ENCODE data around the gene AATK. TPM values are rescaled to one million over a fixed set of nuclear protein-coding genes. Genes with fewer than 3 reads are reported as not detected.

AATK gene
- total RNA-seq, 1 experiment from 2014 or later, result 0.16 TPM

DNA sequence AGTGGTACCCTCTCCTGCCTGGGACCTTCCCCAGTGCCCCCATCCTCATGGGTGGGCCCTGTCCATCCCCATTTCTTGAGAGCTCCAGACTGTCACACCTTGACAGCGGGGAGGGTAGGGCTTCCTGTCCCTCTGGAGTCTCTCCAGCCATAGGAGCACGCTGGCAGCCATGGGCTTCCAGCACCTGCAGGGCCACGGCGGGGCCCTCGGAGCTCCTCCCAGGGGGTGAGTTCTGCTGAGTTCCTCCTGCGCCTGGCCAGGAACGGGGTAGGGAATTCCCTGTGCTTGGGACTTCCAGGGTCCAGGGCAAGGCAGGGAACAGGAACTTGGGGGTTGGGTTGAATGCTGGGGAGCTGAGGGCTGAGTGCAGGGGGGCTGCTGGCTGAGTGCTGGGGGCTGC lies 23.0 kb upstream of the AATK start:
- H3K27me3 ChIP-seq, result no peaks in the 10 kb centered on the region
- H3K36me3 ChIP-seq, result no peaks in the 10 kb centered on the region; the same call in 1 of the 2 replicates
- peak; percentile 0 for DNase-seq
- H3K9me3 ChIP-seq, result no peaks in the 10 kb centered on the region
- H3K4me3 ChIP-seq, result no peak overlapping the region

DNA sequence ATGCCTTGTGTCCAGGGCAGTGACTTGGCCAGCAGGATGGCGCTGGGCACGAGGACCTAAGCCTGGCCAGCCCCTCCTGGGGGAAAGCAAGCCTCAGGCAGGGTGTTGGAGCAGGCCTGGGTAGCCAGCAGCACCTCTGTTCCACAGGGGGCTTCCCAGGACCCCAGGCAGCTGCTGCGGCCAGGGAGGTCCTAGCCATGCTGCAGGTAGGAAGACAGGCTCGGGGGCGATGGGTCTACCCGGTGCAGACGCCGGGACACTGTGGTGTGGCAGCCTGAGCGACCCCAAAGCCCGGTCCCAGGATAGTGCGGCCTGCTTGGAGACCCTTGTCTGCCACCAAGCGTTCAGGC lies 22.4 kb upstream of the AATK start:
- no peaks in the 10 kb centered on the region for H3K27me3 ChIP-seq
- DNase-seq, result no peak
- no peaks in the 10 kb centered on the region for H3K9me3 ChIP-seq
- no peak overlapping the region for H3K4me3 ChIP-seq
- no peaks in the 10 kb centered on the region; the same call in 1 of the 2 replicates for H3K36me3 ChIP-seq

DNA sequence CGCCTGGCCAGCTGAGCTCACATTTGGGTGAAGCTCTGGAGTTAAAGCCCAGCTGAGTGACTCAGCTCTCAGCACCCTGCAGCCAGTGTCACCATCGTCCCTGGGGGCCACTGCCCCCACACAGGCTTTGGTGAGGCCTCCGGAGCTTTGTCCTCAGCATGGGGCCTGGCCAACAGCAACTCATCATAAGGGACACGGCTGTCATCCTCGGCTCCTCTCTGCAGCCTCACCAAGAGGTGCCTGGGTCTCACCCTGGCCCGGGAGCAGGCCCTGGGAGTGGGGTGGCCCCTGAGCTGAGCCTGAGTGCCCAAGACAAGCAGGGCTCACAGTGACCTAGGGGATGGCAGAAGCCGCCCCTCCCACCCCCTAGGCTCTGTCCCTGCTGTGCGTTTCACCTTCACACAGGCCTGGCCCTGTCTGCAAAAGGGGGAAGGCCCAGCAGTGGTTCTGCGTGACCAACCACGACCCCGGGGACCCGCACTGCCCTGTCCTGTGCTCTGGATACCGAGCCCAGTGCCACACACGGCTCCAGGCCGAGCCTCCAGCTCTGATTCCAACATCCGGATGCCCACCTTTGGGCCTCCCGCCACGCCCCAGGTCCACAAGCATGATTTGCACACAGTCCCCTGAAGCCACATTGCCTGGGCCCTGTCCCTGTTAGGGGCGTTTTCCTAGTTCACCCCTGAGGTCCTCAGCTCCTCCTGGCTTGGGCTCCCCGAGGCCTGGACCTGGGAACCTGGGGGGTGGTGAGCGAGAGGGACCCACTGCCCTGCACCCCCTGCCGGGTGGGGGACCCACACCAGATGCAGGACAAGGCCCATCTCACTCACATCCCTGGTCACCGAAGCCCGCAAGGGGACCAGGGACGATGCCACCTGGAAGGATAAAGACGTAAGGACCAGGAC lies 21.8 kb upstream of the AATK start:
- DNase-seq, result no peak
- H3K9me3 ChIP-seq, result no peaks in the 10 kb centered on the region
- no peaks in the 10 kb centered on the region for H3K27me3 ChIP-seq
- no peaks in the 10 kb centered on the region for H3K36me3 ChIP-seq
- H3K4me3 ChIP-seq, result no peak overlapping the region

DNA sequence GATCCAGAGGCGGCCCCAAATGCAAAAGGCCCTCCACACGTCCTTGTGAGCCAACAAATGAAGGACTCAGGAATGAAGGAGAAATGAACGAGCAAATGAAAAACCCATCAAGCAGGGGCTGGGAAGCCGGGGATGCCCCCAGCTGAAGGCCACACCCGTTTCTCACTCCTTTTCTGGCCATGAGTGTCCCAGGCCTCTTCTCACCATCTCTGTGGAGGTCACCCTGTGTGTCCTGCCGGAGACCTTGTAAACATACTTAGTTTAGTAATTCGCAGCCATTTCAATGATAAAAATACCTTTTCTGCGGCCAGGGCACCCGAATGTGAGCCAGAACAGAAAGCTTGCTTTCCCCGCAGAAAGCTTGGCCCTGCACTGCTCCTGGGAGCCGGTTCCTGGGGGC lies 21.1 kb upstream of the AATK start:
- H3K4me3 ChIP-seq, result no peak overlapping the region

DNA sequence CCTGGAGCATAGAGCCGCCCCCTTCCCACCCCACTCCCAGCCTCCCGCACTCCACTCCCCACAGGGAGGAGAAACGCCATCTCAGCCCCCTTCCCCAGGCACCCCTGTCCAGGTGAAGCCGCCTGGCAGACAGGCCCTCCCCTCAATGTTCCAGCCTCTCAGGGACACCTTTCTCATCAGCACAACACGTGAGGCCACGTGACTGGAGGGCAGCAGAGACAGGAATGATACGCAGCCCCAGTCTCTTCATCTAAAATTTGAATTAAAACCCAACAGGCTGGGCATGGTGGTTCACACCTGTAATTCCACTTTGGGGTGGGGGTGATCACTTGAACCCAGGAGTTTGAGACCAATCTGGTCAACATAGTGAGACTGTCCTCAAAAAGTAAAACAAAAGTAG lies 20.2 kb upstream of the AATK start:
- no peak overlapping the region for H3K4me3 ChIP-seq
- H3K27me3 ChIP-seq, result no peaks in the 10 kb centered on the region
- H3K9me3 ChIP-seq, result no peaks in the 10 kb centered on the region
- no peak for DNase-seq
- H3K36me3 ChIP-seq, result no peaks in the 10 kb centered on the region

More for the DNA sequence above, 21.1 kb upstream of the AATK start:
- Histone ChIP-seq H3K27me3 (no peaks in the 10 kb centered on the region), H3K9me3 (no peaks in the 10 kb centered on the region), H3K36me3 (no peaks in the 10 kb centered on the region)
- no peak for DNase-seq

DNA sequence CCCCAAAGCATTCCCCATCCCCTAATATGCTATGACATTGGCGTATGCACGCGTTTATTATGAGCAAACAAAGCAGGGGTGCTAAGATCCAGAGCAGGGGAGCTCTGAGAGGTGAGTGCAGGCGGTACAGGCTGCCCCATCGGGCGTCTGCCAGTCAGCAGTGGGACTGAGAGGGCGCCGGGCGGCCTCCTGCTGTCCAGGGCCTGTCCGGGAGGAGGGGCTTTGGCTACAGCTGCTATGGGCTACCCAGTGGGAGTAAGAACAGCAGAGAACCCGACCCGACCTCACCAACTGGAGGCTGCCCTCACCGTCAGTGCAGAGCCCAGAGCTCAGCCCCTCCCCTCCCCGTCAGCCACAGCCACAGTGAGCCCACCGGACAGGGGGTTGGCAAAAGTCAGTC lies 18.5 kb upstream of the AATK start:
- no peak for DNase-seq

DNA sequence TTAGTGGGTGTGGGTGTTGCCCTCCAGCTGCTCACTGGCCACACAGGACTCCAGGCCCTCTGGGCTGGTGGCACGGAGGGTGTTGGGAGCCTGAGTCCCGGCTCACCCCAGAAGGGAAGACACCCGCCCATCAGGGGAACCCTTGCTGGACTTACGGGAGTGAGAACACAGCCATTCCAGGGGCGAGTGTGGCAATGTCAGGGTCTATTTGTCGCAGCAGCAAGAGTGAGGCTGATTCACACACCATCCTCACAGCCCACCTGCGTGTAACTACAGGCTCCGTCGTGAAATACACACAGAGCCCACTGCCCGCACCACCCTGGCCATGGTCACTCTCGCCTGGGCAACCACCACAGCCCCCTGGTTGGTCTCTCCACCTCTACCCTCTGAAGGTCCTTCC lies 17.8 kb upstream of the AATK start:
- H3K27me3 ChIP-seq, result no peaks in the 10 kb centered on the region
- H3K36me3 ChIP-seq, result no peaks in the 10 kb centered on the region
- DNase-seq, result no peak
- no peak overlapping the region for H3K4me3 ChIP-seq
- no peaks in the 10 kb centered on the region for H3K9me3 ChIP-seq

More for the DNA sequence above, 18.5 kb upstream of the AATK start:
- Histone ChIP-seq H3K36me3 (no peaks in the 10 kb centered on the region), H3K27me3 (no peaks in the 10 kb centered on the region), H3K9me3 (no peaks in the 10 kb centered on the region), H3K4me3 (no peak overlapping the region)

DNA sequence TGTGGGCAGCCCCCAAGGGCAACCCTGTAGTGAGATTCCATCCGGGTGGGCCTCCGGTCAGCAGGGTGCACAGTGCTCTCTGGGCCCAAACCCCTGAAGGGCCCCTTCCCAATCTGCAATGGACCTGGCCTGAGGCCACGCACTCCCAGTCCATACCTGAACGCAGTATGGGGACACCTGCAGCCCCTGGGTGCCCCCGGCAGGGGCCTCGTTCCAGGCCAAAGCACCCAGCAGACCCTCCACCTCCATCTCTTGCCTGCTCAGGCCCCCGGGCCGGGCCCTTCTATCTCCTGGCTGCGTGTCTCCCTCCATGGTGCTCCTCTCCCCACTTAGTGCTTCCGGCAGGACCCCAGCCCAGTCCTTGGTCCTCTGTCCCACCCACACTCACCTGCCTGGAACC lies 17.3 kb upstream of the AATK start:
- no peaks in the 10 kb centered on the region for H3K36me3 ChIP-seq
- DNase-seq, result no peak
- no peak overlapping the region for H3K4me3 ChIP-seq
- no peaks in the 10 kb centered on the region for H3K27me3 ChIP-seq
- no peaks in the 10 kb centered on the region for H3K9me3 ChIP-seq

DNA sequence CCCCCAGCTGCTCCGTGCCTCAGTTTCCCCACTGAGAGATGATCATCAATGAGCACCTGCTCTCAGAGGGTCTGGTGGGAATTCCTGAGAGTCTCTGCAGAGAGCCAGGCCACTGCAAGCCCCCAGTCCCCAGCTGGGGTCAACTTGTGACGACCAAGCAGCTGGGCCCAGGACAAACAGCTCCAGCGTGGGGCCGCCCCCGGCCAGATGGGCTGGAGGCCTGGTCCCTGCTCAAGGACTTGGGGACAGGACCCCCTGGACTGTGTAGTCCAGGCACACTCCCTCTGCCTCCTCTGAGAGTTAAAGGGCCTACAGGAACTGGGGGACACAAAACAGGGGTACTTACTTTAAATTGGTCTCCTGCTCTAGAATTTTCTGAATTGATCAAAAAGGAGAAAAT lies 16.6 kb upstream of the AATK start:
- no peak for DNase-seq
- Histone ChIP-seq H3K27me3 (no peaks in the 10 kb centered on the region), H3K36me3 (no peaks in the 10 kb centered on the region), H3K9me3 (no peaks in the 10 kb centered on the region), H3K4me3 (no peak overlapping the region)

DNA sequence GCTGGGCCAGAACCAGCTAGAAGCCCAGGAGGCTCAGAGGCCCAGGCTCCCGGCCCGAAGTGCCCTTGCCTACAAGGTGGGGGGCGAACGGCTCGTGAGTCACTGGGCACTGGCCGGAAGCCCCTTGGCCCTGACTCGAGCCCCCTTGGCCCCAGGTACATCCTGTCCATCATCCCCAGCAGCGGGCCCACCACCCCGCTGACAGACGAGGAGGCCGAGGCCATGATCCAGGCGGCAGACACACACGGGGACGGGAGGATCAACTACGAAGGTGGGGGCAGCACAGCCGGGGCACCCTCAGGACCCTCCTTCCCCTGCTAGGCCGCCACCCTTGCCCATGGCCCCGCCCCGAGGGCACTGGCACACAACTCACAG lies 15.8 kb upstream of the AATK start:
- H3K27me3 ChIP-seq, result no peaks in the 10 kb centered on the region
- no peaks in the 10 kb centered on the region for H3K9me3 ChIP-seq
- DNase-seq, result no peak

DNA sequence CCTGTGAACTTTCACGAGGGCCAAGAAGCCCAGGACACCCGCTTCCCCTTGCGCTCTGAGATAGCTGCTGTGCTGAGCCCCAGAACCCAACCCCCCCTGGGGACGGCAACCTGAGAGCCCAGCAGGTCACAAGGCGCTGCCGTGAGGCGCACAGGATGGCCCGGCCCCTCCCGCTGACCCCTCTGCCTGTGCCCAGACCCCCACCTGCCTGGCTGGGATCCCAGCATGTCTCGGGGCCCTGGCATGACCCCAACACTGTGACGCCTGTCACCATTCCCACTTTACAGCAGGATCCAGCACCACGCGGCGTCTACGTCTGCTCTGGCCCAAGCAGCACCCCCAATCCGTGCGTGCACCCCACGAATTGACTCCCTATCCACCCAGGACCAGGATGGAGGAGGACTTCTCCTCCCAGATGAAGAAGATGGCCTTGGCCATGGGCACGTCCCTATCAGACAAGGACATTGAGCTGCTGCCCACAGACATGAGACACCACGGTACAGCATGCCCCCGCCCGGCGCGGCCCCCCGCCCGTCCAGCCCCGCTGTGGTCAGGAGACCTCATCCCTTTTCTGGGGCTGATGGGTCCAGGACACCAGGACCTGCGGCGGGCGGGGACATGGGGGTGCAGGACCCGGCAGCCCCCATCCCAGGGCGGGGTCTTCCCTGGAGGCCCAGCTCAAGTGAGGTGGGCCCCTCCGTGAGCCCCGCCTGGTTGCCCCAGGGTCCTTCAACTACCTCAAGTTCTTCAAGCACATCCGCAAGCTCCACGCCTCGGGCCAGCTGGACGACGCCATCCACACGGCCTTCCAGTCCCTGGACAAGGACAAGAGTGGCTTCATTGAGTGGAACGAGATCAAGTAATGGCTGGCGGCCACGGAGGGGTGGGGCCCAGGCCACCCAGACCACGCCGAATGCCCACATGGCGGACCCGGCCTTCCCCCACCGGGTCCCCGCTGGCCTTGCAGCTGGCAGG lies 15.1 kb upstream of the AATK start:
- Histone ChIP-seq H3K36me3 (no peaks in the 10 kb centered on the region), H3K27me3 (no peaks in the 10 kb centered on the region), H3K4me3 (no peak overlapping the region), H3K9me3 (no peaks in the 10 kb centered on the region)
- no peak for DNase-seq

More for the DNA sequence above, 15.8 kb upstream of the AATK start:
- H3K4me3 ChIP-seq, result no peak overlapping the region
- H3K36me3 ChIP-seq, result no peaks in the 10 kb centered on the region

DNA sequence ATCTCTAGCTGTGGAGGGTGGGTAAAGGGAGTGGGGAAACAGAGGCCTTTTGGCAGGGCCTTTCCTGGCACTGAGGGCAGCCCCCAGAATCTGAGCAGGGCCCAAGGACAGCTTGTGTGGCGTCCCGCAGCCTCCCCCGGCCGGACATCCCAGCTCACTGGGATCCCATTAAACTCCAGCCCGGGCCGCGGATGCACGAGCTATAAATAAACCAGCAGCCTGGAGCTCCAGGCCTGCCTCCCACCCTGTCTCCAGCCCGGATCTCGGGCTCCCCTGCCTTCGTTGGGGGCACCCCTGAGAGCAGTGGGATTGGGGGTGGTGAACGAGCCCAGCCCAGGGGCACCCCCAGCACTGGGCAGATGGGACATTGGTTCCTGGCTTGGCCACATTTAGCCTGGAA lies 13.8 kb upstream of the AATK start:
- H3K9me3 ChIP-seq, result peaks cover 8% of the 10 kb centered on the region
- H3K4me3 ChIP-seq, result no peak overlapping the region
- no peak for DNase-seq
- no peaks in the 10 kb centered on the region for H3K36me3 ChIP-seq
- no peaks in the 10 kb centered on the region for H3K27me3 ChIP-seq

DNA sequence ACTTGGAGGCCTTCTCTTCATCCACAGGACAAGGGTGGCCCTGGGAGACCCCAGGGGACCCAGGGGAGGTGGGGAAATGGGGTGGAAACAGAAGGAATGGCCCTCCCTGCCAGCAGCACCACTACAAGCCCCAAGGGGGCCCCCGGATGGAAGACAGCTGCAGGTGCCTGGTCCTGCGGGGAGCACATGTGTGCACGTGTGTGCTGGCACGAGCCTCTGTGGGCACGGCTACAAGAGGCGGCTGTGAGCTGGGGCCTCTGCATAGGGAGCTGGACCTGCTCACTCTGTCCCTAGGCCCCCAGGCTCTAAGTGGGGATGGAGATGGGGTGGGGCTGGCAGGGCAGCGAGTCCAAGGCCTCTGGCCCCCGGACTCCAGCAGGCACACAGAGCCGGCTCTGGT lies 13.2 kb upstream of the AATK start:
- no peaks in the 10 kb centered on the region for H3K36me3 ChIP-seq
- no peak overlapping the region for H3K4me3 ChIP-seq
- peaks cover 8% of the 10 kb centered on the region for H3K9me3 ChIP-seq
- no peak for DNase-seq
- no peaks in the 10 kb centered on the region for H3K27me3 ChIP-seq

DNA sequence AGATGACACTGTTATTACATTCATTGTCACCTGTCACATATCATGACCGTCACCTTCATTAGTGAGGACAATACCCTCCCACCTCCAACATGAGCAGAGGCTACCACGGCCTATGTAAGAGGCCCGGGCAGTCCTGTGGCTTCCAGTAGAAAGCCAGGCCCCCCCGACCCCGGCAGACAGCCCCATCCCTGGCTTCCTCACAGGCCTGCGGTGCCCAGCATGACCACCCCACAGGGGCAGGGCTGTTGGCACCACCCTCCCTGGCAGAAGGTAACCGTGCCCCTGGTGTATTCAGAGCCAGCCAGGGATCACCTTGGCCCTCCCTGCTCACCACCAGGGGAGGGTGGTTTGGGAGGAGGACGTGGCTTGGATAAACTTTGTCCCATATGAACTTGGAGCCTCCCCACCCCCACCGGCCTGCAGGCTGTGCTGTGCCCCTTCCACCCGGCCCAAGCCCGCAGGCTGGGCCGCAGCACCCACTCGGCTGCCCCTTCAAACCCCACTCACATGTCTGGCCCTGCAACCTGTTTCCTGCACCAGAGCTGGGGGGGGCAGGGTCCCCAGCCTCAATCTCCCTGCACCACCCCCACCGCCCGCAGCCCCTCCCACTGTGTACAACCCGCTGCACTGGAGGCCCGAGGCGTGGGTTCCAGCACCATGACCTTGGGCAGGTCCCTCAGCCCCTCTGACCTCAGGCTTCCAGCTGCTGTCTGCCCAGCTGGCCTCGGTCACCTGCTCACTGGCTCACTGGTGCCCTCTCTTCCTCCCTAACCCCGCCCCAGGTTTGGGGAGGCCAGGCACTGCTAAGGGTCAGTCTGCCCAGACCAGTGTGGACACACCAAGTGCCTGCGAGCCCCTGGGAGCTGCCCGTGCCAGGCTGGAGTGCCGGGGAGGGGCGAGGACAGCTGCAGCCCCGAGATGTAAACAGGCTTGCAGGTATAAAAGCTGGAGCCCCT lies 12.4 kb upstream of the AATK start:
- DNase-seq, result no peak
- H3K9me3 ChIP-seq, result peaks cover 13% of the 10 kb centered on the region
- no peak overlapping the region for H3K4me3 ChIP-seq
- H3K27me3 ChIP-seq, result no peaks in the 10 kb centered on the region
- no peaks in the 10 kb centered on the region for H3K36me3 ChIP-seq

DNA sequence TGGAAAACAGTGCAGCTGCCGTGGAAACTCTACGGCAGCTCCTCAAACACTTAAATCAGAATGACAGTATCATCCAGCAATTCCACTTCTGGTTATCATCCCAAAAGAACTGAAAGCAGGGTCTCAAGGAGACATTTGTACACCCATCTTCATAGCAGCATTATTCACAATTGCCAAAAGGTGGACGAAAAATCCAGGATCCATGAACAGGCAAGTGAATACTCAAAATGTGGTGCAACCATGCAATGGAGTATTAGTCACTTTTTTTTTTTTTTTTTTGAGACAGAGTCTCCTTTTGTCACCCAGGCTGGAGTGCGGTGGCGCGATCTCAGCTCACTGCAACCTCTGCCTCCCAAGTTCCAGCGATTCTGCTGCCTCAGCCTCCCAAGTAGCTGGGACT lies 10.6 kb upstream of the AATK start:
- Histone ChIP-seq H3K27me3 (no peaks in the 10 kb centered on the region), H3K36me3 (no peaks in the 10 kb centered on the region), H3K4me3 (no peak overlapping the region), H3K9me3 (peaks cover 13% of the 10 kb centered on the region)
- no peak for DNase-seq

DNA sequence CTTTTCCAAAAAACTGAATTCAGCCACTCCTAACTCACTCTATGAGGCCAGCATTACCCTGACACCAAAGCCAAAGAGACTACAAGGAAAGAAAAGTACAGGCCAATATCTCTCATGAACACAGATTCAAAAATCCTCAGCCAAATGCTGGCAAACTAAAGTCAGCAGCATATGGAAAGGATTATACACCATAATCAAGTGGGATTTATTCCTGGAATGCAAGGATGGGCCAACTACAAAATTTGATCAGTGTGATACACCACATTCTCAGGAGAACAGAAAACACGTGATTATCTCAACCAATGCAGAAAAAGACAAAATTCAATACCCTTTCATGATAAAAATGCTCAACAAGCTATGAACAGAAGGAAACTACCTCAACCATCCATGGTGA lies 7.7 kb upstream of the AATK start:
- no peak for DNase-seq
- Histone ChIP-seq H3K36me3 (no peaks in the 10 kb centered on the region), H3K27me3 (no peaks in the 10 kb centered on the region), H3K9me3 (peaks cover 13% of the 10 kb centered on the region), H3K4me3 (no peak overlapping the region)

Measured in MG63 (cell line).